HepG2 (cell line): ENCODE data around the gene GRAMD1A. TPM values are rescaled to one million over a fixed set of nuclear protein-coding genes. Genes with fewer than 3 reads are reported as not detected.

ENCODE experiments used
- CHD4 ChIP-seq: fragments of 200-600 bp; sonication (generic); IDR thresholded peaks from 2 replicates; pipeline ENCODE4 v1.7.0; 2017; ENCODE audit warnings: mild to moderate bottlenecking, low read length, borderline replicate concordance
- KDM2A ChIP-seq: sonication (generic); formaldehyde crosslinking; IDR thresholded peaks from 2 replicates; pipeline ENCODE4 v1.4.0; 2020; ENCODE audit warnings: low read depth, missing genetic modification reagents, borderline replicate concordance
- MTA1 ChIP-seq: sonication (generic); formaldehyde crosslinking; IDR thresholded peaks from 2 replicates; pipeline ENCODE4 v1.4.0; 2020; ENCODE audit warnings: missing genetic modification reagents, mild to moderate bottlenecking, borderline replicate concordance
- RFXAP ChIP-seq: sonication (generic); formaldehyde crosslinking; IDR thresholded peaks from 2 replicates; pipeline ENCODE4 v1.4.0; 2020; ENCODE audit warnings: missing genetic modification reagents, borderline replicate concordance
- ZNF350 ChIP-seq: sonication (generic); formaldehyde crosslinking; IDR thresholded peaks from 2 replicates; pipeline ENCODE4 v1.4.0; 2020; ENCODE audit warnings: mild to moderate bottlenecking, low read depth, missing genetic modification reagents, borderline replicate concordance
- ZNF501 ChIP-seq: sonication (generic); formaldehyde crosslinking; IDR thresholded peaks from 2 replicates; pipeline ENCODE4 v1.5.1; 2020; ENCODE audit warnings: mild to moderate bottlenecking, moderate library complexity, missing genetic modification reagents
- ZNF607 ChIP-seq: sonication (generic); formaldehyde crosslinking; IDR thresholded peaks from 2 replicates; pipeline ENCODE4 v1.5.1; 2020; ENCODE audit warnings: missing genetic modification reagents, mild to moderate bottlenecking, borderline replicate concordance
- ZNF687 ChIP-seq: sonication (generic); formaldehyde crosslinking; IDR thresholded peaks from 2 replicates; pipeline ENCODE4 v1.5.1; 2020; ENCODE audit warnings: mild to moderate bottlenecking, missing genetic modification reagents, moderate library complexity
- ZNF709 ChIP-seq: sonication (generic); formaldehyde crosslinking; IDR thresholded peaks from 2 replicates; pipeline ENCODE4 v1.5.0; 2020; ENCODE audit warnings: mild to moderate bottlenecking, missing genetic modification reagents
- polyA plus RNA-seq, 8 experiments: library from polyadenylated mRNA; depleted of rRNA in 3 of 8; stranded (reverse) in 7 of 8; unstranded in 1 of 8; fragments of >200 nt; fragmentation: Illumina TruSeq in 4 of 8; extraction: Trizol in 4 of 8; gene quantifications; 2 replicates each; pipeline versions ENCODE4 v1.2.1 to v1.2.3, GENCODE V29; 2011 to 2016; ENCODE audit warnings: low read depth in 4 of 8, missing spikeins in 1 of 8, mixed read lengths in 1 of 8; ENCODE audit not compliant: insufficient read depth in 1 of 8
- total RNA-seq, 5 experiments: library from RNA; depleted of rRNA; stranded (reverse); fragments of >200 nt; fragmentation: Illumina TruSeq; extraction: Trizol; gene quantifications; 2 replicates each; pipeline ENCODE4 v1.2.3, GENCODE V29; 2016; ENCODE audit warnings: low read depth in 1 of 5

Gene GRAMD1A
- total and polyA plus RNA-seq, 2 of the 13 experiments (the other 11 are each of a cell fraction or from before 2014, with no cell fraction given): 14.7 to 181 TPM

- TF ChIP-seq KDM2A (CRISPR knock-in tag): 0 out of 2 replicates have a peak, but pooled peaks have one; percentile 28
- TF ChIP-seq RFXAP (CRISPR knock-in tag): 0 out of 2 replicates have a peak, but pooled peaks have one; percentile 5
- 0 out of 2 replicates have a peak, but pooled peaks have one; percentile 18 for TF ChIP-seq ZNF350
- peak; percentile 1; the same call in 1 of the 2 replicates for TF ChIP-seq ZNF607 (CRISPR knock-in tag)
- 0 out of 2 replicates have a peak, but pooled peaks have one; percentile 33 for TF ChIP-seq ZNF709 (CRISPR knock-in tag)
- TF ChIP-seq MTA1 (CRISPR knock-in tag): 0 out of 2 replicates have a peak, but pooled peaks have one; percentile 5
- TF ChIP-seq CHD4: peak; percentile 62; the same call in 1 of the 2 replicates
- TF ChIP-seq ZNF501 (CRISPR knock-in tag): peak; percentile 15; the same call in 1 of the 2 replicates
- 0 out of 2 replicates have a peak, but pooled peaks have one; percentile 5 for TF ChIP-seq ZNF687
Observed at GRCh38 chr19:35006007-35006341, 5.9 kb downstream of the GRAMD1A start (continued).
